HPDE6-E6E7 (cell line): ENCODE results near the gene TTC23.

ENCODE experiments used
- DNase-seq: peaks from one replicate; pipeline ENCODE4 v3.0.0; 2011; ENCODE audit warnings: missing footprints; ENCODE audit errors: extremely low spot score

The TTC23 gene

GRCh38 chr15:99249270-99249841 lies at the start of gene TTC23:
TSS of gene TTC23 (minus strand) at chr15:99249581. CDS start at chr15:99228712, 20,869 bp downstream.
- DNase-seq = peak; percentile 54

GRCh38 chr15:99296386-99296785 lies 47.0 kb upstream of the TTC23 start:
- no peak for DNase-seq

GRCh38 chr15:99295840-99296239 lies 46.5 kb upstream of the TTC23 start:
- DNase-seq = no peak

- DNase-seq = no peak
Observed at GRCh38 chr15:99291643-99292042, 42.3 kb upstream of the TTC23 start.

- no peak for DNase-seq
Observed at GRCh38 chr15:99283717-99284116, 34.3 kb upstream of the TTC23 start.

GRCh38 chr15:99282586-99282985 lies 33.2 kb upstream of the TTC23 start:
- no peak for DNase-seq

- DNase-seq = no peak
Observed at GRCh38 chr15:99282121-99282520, 32.7 kb upstream of the TTC23 start.

GRCh38 chr15:99279827-99280226 lies 30.4 kb upstream of the TTC23 start:
- no peak for DNase-seq

- no peak for DNase-seq
Observed at GRCh38 chr15:99279290-99279689, 29.9 kb upstream of the TTC23 start.

GRCh38 chr15:99275525-99276128 lies 26.2 kb upstream of the TTC23 start:
- no peak for DNase-seq

GRCh38 chr15:99275061-99275460 lies 25.7 kb upstream of the TTC23 start:
- DNase-seq = no peak

GRCh38 chr15:99273801-99274200 lies 24.4 kb upstream of the TTC23 start:
- DNase-seq = no peak

GRCh38 chr15:99268431-99268830 lies 19.1 kb upstream of the TTC23 start:
- no peak for DNase-seq

GRCh38 chr15:99267957-99268356 lies 18.6 kb upstream of the TTC23 start:
- no peak for DNase-seq

- DNase-seq = no peak
Observed at GRCh38 chr15:99265541-99266070, 16.2 kb upstream of the TTC23 start.

- peak; percentile 32 for DNase-seq
Observed at GRCh38 chr15:99264125-99264524, 14.7 kb upstream of the TTC23 start.

- no peak for DNase-seq
Observed at GRCh38 chr15:99257107-99257750, 7.8 kb upstream of the TTC23 start.

GRCh38 chr15:99253381-99254090 lies 4.2 kb upstream of the TTC23 start:
- DNase-seq = no peak

- no peak for DNase-seq
Observed at GRCh38 chr15:99252326-99252725, 2.9 kb upstream of the TTC23 start.

GRCh38 chr15:99250857-99251841 lies 1.8 kb upstream of the TTC23 start, which contains the start of gene LRRC28:
TSS of gene LRRC28 (plus strand) at chr15:99251481. CDS start at chr15:99255958, 4,477 bp downstream.
- peak; percentile 89 for DNase-seq

GRCh38 chr15:99250494-99250856 lies 1.1 kb upstream of the TTC23 start:
- DNase-seq = no peak
